ENCODE measurements around the gene PRKAA2. TPM values are rescaled to one million over a fixed set of nuclear protein-coding genes. Genes with fewer than 3 reads are reported as not detected.

The PRKAA2 gene
- total RNA-seq, 1 donor from 2014 or later, result 2.4 TPM

GRCh38 chr1:56672579-56672978 lies 27.5 kb downstream of the PRKAA2 start:
- H3K36me3 Mint-ChIP-seq (ENCODE audit: low read depth, unreplicated experiment), result no peaks in the 10 kb centered on the region
- no peak overlapping the region for H3K4me3 Mint-ChIP-seq (ENCODE audit: unreplicated experiment)
- no peaks in the 10 kb centered on the region for H3K9me3 Mint-ChIP-seq (ENCODE audit: unreplicated experiment)
- H3K4me1 Mint-ChIP-seq (ENCODE audit: unreplicated experiment), result no peaks in the 10 kb centered on the region
- peaks cover 1% of the 10 kb centered on the region for H3K27me3 Mint-ChIP-seq (ENCODE audit: unreplicated experiment)
- TF ChIP-seq, protein P1, sequence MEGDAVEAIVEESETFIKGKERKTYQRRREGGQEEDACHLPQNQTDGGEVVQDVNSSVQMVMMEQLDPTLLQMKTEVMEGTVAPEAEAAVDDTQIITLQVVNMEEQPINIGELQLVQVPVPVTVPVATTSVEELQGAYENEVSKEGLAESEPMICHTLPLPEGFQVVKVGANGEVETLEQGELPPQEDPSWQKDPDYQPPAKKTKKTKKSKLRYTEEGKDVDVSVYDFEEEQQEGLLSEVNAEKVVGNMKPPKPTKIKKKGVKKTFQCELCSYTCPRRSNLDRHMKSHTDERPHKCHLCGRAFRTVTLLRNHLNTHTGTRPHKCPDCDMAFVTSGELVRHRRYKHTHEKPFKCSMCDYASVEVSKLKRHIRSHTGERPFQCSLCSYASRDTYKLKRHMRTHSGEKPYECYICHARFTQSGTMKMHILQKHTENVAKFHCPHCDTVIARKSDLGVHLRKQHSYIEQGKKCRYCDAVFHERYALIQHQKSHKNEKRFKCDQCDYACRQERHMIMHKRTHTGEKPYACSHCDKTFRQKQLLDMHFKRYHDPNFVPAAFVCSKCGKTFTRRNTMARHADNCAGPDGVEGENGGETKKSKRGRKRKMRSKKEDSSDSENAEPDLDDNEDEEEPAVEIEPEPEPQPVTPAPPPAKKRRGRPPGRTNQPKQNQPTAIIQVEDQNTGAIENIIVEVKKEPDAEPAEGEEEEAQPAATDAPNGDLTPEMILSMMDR (IDR thresholded peaks at IDR 0.05; ENCODE audit: unreplicated experiment), result no peak
- DNase-seq (ENCODE audit: low spot score), result no peak
- no peak overlapping the region for H3K27ac Mint-ChIP-seq (ENCODE audit: unreplicated experiment)

- H3K9me3 Mint-ChIP-seq (ENCODE audit: unreplicated experiment), result no peaks in the 10 kb centered on the region
- TF ChIP-seq, protein P1 (IDR thresholded peaks at IDR 0.05; ENCODE audit: unreplicated experiment), result no peak
- no peaks in the 10 kb centered on the region for H3K36me3 Mint-ChIP-seq (ENCODE audit: low read depth, unreplicated experiment)
- H3K4me1 Mint-ChIP-seq (ENCODE audit: unreplicated experiment), result no peaks in the 10 kb centered on the region
- H3K27ac Mint-ChIP-seq (ENCODE audit: unreplicated experiment), result no peak overlapping the region
- no peak for DNase-seq (ENCODE audit: low spot score)
- peaks cover 1% of the 10 kb centered on the region for H3K27me3 Mint-ChIP-seq (ENCODE audit: unreplicated experiment)
- H3K4me3 Mint-ChIP-seq (ENCODE audit: unreplicated experiment), result no peak overlapping the region
Observed at GRCh38 chr1:56675763-56676162, 30.6 kb downstream of the PRKAA2 start.

DNA sequence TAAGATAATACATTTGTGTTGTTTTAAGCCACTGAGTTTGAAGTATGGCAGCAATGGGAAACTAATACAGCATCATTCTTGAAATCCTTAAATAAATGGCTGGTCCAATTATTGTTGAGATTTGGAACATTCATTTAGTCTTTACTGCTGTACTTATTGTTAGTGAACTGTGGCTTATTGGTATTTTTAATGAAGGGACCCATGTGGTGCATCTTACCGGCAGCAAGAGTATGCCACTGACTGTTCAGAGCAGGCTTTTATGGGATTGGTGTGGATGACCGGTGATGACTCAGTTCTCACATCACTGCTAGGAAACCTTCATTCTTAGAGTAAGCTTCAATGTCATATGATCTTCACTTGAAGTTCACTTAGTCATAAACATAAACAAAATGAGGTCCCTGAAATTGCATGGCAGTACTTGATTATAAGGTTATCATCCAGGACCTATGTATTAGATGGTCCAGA lies 31.5 kb downstream of the PRKAA2 start:
- TF ChIP-seq, protein P1 (IDR thresholded peaks at IDR 0.05; ENCODE audit: unreplicated experiment), result no peak
- no peaks in the 10 kb centered on the region for H3K9me3 Mint-ChIP-seq (ENCODE audit: unreplicated experiment)
- no peak overlapping the region for H3K4me3 Mint-ChIP-seq (ENCODE audit: unreplicated experiment)
- DNase-seq (ENCODE audit: low spot score), result no peak
- peaks cover 1% of the 10 kb centered on the region for H3K27me3 Mint-ChIP-seq (ENCODE audit: unreplicated experiment)
- no peaks in the 10 kb centered on the region for H3K4me1 Mint-ChIP-seq (ENCODE audit: unreplicated experiment)
- H3K27ac Mint-ChIP-seq (ENCODE audit: unreplicated experiment), result no peak overlapping the region
- no peaks in the 10 kb centered on the region for H3K36me3 Mint-ChIP-seq (ENCODE audit: low read depth, unreplicated experiment)

GRCh38 chr1:56683569-56683968 lies 38.5 kb downstream of the PRKAA2 start:
- H3K27me3 Mint-ChIP-seq (ENCODE audit: unreplicated experiment), result no peaks in the 10 kb centered on the region
- TF ChIP-seq, protein P1 (IDR thresholded peaks at IDR 0.05; ENCODE audit: unreplicated experiment), result no peak
- H3K36me3 Mint-ChIP-seq (ENCODE audit: low read depth, unreplicated experiment), result no peaks in the 10 kb centered on the region
- no peak overlapping the region for H3K4me3 Mint-ChIP-seq (ENCODE audit: unreplicated experiment)
- DNase-seq (ENCODE audit: low spot score), result no peak
- H3K4me1 Mint-ChIP-seq (ENCODE audit: unreplicated experiment), result no peaks in the 10 kb centered on the region
- H3K9me3 Mint-ChIP-seq (ENCODE audit: unreplicated experiment), result no peaks in the 10 kb centered on the region
- H3K27ac Mint-ChIP-seq (ENCODE audit: unreplicated experiment), result no peak overlapping the region

GRCh38 chr1:56686169-56686568 lies 41.1 kb downstream of the PRKAA2 start:
- no peaks in the 10 kb centered on the region for H3K27me3 Mint-ChIP-seq (ENCODE audit: unreplicated experiment)
- H3K4me1 Mint-ChIP-seq (ENCODE audit: unreplicated experiment), result no peaks in the 10 kb centered on the region
- no peak overlapping the region for H3K27ac Mint-ChIP-seq (ENCODE audit: unreplicated experiment)
- TF ChIP-seq, protein P1 (IDR thresholded peaks at IDR 0.05; ENCODE audit: unreplicated experiment), result no peak
- no peak for DNase-seq (ENCODE audit: low spot score)
- no peaks in the 10 kb centered on the region for H3K36me3 Mint-ChIP-seq (ENCODE audit: low read depth, unreplicated experiment)
- no peaks in the 10 kb centered on the region for H3K9me3 Mint-ChIP-seq (ENCODE audit: unreplicated experiment)
- no peak overlapping the region for H3K4me3 Mint-ChIP-seq (ENCODE audit: unreplicated experiment)
